ENCODE data around the gene RECK.
"Not testable (repeated sequence)": the region's sequence is repeated elsewhere in the genome, so short reads cannot be mapped to it uniquely, and the experiment has no call there.

Gene RECK

DNA sequence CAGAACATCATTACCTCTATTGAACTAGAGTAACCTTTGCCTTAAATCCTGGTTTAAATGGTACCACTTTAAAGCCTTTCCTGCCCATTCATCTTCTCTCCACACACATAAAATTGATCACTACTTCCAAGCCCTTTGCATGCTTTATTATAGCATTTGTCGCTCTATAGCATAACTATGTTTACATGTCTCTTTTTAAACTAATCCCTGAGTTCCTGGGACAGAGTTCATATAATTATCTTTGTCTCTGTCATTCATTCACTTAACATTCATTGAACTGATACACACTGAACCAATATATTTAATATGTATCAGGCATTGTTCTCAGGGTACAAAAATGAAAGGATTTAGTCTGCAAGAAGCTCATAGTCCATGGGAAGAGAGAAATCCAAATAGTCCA is 37.3 kb downstream of the RECK start:
- no peak for DNase-seq (ENCODE audit: low spot score)

DNA sequence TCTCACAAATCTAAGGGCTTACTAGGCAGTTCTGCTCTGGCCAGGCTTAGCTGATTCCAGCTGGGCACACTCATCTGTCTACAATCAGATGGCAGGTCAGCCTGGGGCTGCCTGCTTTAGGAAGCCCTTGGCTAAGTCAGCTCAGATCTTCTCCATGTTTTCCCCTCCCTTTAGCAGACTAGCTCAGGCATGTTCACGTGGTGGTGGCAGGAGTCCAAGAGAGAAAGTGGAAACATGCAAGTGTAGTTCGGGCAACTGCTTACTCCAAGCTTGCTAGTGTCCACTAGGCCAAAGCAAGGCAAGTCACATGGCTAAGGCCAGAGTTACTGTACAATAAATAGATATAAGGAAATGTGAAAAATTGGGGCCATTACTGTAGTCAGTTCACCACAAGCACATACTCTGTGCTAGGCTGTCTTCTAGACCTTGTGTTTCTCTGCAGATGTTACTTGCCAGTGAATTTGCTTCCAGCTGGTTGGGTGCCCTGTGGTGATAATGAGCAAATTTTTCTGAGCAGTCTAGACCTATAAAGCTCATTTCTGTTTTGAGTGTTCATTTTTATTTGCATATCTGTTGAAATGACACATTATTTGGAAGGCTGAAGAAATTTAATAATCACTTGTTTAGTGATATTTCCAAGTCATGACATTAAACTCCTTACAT is 38.3 kb downstream of the RECK start:
- peak; percentile 11 for DNase-seq (ENCODE audit: low spot score)

DNA sequence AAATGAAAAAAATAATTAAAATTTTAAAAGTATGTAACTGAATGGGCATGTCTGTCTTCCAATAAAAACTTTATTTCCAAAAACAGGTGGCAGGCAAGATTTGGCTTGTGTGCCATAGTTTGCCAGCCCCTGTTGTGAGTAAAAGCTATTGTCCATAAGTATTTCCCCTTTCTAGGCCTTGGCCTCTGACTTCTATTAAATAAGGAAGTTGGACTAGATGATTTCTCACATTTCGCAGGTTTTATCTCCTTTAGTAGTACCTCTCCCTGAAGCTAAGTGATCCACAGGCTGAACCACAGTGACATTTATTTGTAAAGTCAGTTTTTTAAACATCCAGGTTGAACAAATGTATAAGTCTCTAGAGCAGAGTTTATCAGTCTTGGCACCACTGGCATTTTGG is 41.3 kb downstream of the RECK start:
- no peak for DNase-seq (ENCODE audit: low spot score)

DNA sequence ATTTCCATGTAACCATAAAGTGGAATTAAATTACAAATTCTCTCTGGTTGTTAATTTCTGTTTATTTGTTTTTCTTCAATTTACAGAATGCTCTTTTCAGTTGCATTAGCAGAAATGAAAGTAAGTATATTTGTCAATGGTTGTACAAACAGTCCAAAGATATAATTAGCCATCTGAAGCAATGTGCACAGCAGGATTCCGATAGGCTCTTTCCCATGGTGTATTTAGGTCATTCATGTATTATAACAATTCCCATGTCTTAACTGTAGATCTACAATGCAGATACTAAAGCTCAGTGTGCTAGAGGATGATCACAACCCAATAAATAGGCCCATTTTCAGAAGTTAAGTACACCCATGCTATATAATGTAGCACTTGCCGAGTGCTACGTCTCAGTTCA is 43.8 kb downstream of the RECK start:
- no peak for DNase-seq (ENCODE audit: low spot score)

DNA sequence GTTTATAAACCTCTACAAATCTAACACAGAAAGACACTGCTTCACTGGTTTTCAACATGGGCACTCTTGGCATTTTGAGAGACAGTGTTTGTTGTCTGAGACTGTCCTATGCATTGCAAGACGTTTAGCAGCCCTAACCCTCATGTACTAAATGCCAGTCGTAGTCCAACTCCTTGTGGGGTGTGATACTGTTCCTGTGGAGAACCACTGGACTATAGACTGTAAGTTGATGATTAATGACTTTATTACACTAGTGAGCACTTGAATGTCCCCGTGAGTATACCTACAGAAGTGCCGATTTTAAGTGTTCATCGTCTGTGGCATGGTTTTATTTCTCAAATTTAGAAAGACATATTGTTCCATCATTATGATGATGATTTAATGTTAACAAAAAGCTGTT is 46.2 kb downstream of the RECK start:
- no peak for DNase-seq (ENCODE audit: low spot score)

DNA sequence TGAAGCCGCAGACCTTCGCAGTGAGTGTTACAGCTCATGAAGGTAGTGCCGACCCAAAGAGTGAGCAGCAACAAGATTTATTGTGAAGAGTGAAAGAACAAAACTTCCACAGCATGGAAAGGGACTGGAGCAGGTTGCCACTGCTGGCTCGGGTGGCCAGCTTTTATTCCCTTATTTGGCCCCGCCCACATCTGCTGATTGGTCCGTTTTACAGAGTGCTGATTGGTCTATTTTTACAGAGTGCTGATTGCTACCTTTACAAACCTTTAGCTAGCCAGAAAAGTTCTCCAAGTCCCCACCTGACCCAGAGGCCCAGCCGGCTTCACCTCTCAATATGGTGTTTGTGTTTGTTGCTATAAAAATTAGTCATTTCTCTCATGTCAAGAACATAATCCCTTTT is 49.7 kb downstream of the RECK start:
- DNase-seq (ENCODE audit: low spot score) = no peak

DNA sequence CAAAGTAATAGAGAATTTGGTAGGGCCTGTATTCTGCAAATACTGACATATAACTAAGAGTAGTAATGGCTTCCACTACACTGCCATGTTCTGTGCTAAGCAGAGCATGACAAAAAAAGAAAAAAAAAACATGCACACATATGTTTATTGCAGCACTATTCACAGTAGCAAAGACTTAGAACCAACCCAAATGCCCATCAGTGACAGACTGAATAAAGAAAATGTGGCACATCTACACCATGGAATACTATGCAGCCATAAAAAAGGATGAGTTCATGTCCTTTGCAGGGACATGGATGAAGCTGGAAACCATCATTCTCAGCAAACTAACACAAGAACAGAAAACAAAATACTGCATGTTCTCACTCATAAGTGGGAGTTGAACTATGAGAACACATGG is 50.3 kb downstream of the RECK start:
- not testable (repeated sequence) for DNase-seq (ENCODE audit: low spot score)

DNA sequence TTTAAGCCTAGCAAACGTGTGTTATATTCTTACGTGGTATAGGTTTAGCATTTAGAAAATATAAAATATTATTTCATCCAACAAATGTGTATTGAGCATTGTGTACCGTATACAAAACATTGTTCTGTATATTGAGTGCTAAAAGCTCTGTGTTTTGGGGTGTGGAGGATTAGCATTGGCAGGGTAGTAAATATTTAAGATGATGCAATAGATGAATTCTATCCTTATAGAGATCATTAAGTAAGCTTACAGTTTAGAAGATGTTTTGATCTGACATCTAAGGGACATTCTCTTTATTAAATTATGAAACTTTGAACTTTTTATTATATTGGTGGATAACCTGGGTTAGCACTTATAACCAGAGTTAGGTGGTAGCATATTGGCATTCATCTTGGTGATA is 51.3 kb downstream of the RECK start:
- DNase-seq (ENCODE audit: low spot score) = no peak

DNA sequence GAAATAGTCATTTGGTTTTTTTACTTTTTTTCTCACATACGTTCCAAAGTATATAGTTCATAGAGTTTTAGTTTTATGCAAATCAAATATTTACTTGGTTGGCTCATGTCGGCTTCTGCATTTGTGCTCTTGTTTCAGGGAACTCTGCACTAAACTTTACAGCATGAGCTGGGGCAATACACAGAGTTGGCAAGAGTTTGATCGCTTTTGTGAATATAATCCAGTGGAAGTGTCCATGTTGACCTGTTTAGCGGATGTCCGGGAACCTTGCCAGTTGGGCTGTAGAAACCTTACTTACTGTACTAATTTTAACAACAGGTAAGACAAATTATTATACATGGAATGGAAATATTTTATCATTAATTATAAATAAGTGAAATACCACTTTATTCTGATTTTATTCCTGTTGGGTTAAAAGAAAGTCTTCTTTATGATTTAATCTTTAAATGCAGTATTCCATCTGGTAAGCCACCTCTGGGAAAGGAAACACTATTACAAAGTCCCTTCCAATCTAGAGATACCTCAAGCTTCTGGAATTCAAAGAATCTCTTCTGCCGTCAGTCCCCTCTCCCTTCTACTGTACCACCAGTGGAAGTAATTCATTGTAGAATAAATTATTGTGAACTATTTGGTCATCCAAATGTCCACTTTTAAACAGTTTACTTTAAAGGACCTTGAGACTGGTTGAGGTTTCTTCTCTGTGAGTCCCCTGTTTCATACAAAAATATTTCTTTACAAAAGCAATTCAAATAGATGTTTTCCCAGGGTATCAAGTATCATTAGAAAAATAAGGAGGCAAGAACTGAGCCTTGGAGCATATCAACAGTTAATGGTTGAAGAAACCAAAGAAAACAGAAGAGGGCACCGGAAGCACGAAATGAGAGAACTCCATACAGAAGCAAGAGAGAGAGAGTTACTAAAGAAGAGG is 54.6 kb downstream of the RECK start:
- DNase-seq (ENCODE audit: low spot score) = peak; percentile 15

DNA sequence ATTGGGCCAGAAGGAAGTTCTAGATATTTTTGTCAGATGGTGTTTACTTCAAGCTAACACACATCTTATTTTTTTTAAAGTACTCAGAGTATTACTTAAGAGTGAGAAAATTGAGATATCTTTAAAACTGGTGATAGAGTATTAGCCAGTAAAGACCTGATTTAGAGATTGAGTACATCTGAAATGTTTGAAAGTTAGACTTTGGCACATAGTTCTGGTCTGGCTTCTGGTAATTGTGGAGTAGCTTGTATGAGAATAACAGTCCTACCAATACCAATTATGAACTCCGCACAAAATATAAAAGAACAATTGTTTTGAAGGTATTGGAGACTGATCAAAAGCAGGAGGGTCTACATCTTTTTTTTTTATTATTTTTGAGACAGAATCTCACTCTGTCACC is 55.3 kb downstream of the RECK start:
- DNase-seq (ENCODE audit: low spot score) = no peak

DNA sequence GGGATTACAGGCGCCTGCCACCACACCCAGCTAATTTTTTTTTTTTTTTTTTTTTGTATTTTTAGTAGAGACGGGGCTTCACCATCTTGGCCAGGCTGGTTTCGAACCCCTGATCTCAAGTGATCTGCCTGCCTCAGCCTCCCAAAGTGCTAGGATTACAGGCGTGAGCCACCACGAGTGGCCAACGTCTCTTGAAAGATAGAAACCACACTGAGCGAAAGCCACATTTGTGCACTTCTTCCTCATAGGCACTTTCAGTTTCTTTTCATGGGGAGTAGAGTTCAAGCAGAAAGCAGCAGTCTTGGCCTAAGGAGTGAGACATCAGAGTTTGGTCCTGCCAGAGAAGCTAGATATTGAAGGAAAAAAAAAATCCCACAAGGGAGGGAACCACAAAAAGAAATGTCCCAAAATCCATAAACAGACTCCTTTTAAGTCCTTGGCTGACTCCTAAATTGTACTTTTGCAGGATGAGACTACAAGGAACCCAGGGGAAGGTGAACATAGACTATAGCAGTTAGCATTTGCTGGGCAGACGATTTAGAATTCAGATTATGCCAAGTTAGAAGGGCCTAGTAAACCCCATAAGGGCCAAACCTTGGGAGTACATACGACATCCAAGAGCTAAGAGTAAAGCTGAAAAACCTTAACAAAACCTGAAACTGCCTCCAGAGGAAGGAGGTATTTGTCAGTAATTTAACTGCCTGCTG is 55.9 kb downstream of the RECK start:
- no peak for DNase-seq (ENCODE audit: low spot score)

DNA sequence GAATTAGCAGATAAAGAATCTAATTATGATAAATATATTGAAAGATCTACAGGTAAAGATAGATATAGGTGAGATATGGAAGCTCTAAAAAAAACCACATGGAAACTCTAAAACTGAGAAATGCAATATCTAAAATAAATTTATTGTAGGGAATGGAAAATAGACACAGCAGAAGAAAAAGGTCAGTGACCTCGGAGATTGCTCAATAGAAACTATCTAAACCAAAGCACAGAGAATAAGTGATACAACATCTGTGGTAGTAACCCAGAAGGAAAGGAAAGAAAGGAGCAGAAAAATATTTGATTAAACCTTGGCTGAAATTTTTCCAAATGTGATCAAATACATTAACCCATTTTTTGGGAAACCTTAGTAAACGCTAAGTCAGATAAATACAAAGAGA is 56.7 kb downstream of the RECK start:
- no peak for DNase-seq (ENCODE audit: low spot score)

DNA sequence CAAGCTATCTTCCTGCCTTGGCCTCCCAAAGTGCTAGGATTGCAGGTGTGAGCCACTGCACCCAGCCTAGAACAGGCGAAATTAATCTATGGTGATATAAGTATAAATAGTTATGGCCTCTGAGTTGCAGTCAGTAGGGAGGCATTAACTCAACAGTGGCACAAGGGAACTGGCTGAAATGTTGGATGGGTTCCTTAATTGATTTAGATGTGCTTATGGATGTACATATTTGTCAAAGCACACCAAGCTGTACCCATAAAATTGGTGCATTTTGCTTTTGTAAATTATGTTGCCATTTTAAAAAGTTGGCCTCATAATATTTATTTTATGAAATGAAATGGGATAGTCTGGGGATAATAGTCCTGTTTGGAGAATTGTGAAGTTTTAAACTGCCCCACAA is 63.0 kb downstream of the RECK start:
- DNase-seq (ENCODE audit: low spot score) = no peak

DNA sequence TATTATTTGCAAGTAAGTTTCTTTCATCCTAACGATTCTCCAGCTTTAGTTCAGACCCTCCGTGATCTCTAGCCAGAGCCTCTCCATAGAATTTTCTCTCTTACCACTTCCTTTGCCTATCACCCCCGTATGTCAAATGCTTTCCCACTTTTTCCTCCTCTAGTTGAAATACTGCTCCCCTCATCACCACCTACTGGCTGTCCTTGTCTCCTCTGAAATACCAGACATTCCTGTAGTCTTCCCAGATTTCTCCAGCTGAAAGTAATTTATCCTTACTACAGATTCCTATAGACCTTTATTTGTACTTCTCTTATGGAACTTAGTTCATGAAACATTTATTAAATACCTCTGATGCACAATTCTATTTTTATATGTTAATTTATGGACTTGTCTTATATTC is 63.8 kb downstream of the RECK start:
- DNase-seq (ENCODE audit: low spot score) = peak; percentile 46

DNA sequence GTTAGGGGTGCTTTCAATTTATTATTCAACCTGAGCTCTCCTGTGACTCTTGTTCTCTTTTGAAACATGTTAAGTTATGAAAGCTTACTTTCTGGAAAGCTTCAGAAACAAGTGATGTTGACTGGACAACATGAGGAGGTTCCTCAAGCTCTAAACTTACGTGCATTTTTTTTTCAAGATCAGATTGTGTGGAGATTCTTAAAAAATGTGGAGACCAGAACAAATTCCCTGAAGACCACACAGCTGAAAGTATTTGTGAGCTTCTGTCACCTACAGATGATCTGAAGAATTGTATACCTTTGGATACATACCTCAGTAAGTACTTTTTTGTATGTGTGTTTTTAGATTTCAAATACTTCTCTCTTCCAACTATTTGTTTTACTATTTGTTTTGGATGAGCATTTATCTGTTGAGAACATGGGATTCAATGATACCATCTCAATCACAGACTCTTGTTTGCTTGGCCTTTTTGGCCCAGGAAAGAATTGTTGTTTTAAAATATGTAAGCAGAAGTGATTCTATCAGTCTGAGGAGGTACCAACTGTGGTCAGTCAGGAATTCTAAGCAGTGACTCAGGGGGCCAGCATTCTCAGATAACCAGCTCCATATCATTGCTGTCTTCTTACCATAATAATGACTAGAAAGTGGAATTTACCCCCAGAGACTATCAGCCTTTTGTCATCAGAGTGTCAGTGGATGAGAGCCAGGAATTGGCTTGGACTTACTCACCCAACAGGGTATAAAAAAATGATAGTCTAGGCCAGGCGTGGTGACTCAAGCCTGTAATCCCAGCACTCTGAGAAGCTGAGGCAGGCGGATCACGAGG is 65.4 kb downstream of the RECK start:
- no peak for DNase-seq (ENCODE audit: low spot score)

DNA sequence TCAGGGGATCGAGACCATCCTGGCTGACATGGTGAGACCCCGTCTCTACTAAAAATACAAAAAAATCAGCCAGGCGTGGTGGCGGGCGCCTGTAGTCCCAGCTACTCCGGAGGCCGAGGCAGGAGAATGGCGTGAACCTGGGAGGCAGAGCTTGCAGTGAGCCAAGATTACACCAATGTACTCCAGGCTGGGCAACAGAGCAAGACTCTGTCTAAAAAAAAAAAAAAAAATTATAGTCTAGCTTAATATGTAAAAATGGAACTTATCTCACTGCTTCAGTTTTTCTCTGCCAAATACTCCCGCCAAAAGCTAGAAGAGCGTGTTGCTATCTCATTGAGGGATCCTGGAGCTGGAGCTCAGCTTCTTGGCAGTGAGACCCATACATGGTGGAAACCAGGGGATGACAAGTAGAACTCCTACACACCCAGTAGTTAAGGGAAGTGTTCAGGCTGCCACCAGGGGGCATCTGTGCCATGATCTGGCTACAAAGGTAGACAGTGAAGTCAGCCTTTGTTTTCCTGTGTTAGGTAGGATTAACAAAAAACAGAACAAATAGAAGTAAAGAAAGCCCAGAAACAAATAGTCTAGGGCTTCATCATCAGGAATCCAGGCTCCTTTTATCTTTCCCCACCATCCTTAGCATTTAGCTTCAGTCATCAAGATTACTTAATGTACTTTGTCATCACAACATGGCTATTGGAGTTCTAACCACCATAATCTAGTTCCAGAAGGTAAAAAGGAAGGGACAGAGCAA is 66.2 kb downstream of the RECK start:
- peak; percentile 77 for DNase-seq (ENCODE audit: low spot score)

DNA sequence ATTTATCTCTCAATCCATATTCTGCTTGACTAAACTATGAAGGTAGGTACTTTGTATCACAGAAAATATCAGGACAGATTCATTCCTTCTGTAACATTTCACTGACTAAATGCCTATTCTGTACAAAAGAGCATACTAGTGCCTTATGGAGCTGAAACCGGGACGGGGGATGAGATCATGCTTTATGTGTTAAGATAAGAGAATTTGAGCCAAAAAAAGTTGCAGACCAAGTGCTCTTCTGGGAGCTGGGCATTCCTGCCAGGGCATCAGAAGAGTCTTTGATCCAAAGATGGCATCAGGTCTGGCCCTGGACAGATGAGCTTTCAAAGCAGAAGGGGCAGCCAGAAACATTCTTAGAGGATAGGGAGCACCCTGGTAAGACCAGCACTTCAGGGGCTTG is 72.4 kb downstream of the RECK start:
- no peak for DNase-seq (ENCODE audit: low spot score)

DNA sequence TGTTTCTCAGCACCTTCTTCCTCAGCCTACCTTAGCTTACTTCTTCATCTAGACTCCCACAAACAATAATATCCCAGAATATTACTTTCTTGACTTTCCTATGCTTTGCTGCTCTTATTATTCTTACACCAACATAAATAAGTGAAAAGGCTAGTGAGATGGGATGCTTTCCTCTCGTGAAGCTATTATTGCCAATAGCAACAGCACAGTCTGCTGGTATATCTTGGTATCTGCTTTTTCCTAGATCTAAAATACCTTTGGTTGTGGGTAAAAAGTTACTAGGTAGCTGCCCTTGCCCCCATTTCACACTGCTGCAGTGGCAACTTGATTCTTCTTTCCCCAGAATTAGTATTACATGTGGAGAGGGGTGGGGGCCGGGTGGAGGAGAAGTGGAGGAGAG is 73.7 kb downstream of the RECK start:
- DNase-seq (ENCODE audit: low spot score) = no peak

DNA sequence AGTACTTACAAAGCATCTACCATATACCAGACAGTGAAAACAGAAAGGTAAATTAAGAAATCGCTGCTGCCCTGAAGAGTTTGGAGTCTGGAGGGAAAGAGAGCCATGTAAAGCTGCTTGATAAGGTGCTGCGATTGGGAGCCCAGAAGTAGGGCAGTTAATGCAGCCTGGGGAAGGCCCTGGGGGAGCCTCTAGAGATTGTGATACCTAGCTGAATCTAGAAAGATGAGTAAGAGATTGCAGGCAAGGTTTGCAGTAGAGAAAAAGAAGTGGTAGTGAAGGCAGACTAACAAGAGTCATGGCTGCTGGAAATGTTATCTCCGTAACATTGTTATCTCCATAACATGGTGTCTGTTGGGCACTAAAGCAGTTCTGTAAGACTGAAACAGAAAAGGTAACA is 75.8 kb downstream of the RECK start:
- DNase-seq (ENCODE audit: low spot score) = no peak

DNA sequence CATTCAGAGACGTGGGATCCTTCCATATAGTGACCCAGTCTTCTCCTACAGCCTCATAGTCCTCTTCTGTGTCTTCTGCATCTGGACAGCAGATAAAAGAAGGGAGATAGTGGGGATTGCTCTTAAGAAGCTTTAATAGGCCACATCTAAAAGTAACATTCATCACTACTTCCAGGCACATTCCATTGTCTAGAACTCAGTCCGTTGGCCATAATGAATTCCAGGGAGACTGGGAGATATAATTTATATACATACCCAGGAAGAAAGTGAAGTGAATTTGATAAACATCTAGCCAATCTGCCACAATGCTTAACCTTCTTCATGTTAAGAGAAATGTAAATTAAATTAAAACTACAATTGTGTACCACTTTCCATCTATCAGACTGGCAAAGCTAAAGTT is 77.3 kb downstream of the RECK start:
- DNase-seq (ENCODE audit: low spot score) = no peak

DNA sequence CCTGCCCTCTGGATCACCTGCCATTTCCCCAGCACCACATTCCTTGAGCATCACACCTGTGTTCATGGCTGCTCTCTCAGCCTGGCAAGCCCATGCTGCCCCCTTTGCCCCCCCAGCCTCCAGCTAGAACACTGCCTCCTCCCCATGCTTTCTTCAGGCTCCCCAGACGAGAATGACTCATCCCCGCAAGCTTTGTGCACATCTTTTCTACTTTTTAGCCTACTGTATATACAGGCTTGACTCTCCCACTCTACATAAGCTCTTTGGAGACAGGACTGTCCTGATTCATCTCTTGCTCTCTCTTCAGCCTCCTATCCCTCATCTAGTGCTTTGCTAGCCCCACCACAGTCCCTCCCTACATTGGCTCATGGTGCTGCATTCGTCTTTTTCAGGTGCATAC is 79.9 kb downstream of the RECK start:
- DNase-seq (ENCODE audit: low spot score) = no peak

Measured in iPS-NIHi11 (cell line).